GM10266 (cell line): Measurements from ENCODE around the gene PPFIBP1.

Experiments used
- DNase-seq: peaks from one replicate; pipeline ENCODE4 v3.0.0; 2012; ENCODE audit errors: extremely low spot score
- CTCF ChIP-seq: IDR thresholded peaks from 2 replicates; pipeline ENCODE4 v1.5.1; 2012; ENCODE audit warnings: mild to moderate bottlenecking, low read depth; ENCODE audit not compliant: control insufficient read depth, insufficient read depth; ENCODE audit errors: missing control alignments

Gene PPFIBP1

GRCh38 chr12:27491226-27491625 lies 32.8 kb upstream of the PPFIBP1 start:
- DNase-seq = no peak
- TF ChIP-seq CTCF = no peak

- TF ChIP-seq CTCF = no peak
- no peak for DNase-seq
These were observed 30.6 kb upstream of the PPFIBP1 start for GRCh38 chr12:27493260-27493940.

- no peak for DNase-seq
- TF ChIP-seq CTCF = no peak
These were observed 26.6 kb upstream of the PPFIBP1 start for GRCh38 chr12:27497446-27497845.

- DNase-seq = no peak
- TF ChIP-seq CTCF = no peak
These were observed 25.9 kb upstream of the PPFIBP1 start for GRCh38 chr12:27498149-27498548.

- DNase-seq = no peak
- no peak for TF ChIP-seq CTCF
These were observed 25.2 kb upstream of the PPFIBP1 start for GRCh38 chr12:27498761-27499160.

- no peak for TF ChIP-seq CTCF
- DNase-seq = no peak
These were observed 24.6 kb upstream of the PPFIBP1 start for GRCh38 chr12:27499377-27499776.

- no peak for TF ChIP-seq CTCF
- DNase-seq = no peak
These were observed 23.5 kb upstream of the PPFIBP1 start for GRCh38 chr12:27500546-27500945.
